ENCODE measurements around the gene ARL13B. TPM values are rescaled to one million over a fixed set of nuclear protein-coding genes. Genes with fewer than 3 reads are reported as not detected.

The ARL13B gene
- polyA plus RNA-seq, 1 of the 3 experiments (the other 2 are of a cell fraction): 4.9 TPM

GRCh38 chr3:93961489-93961888 lies 18.5 kb upstream of the ARL13B start:
- TF ChIP-seq TEAD4 (IDR thresholded peaks at IDR 0.05; ENCODE audit: borderline replicate concordance, insufficient read depth) (no peak), TAF1 (IDR thresholded peaks at IDR 0.05; ENCODE audit: borderline replicate concordance, low read depth, low read length) (no peak), EZH2phosphoT487 (IDR thresholded peaks at IDR 0.05; ENCODE audit: borderline replicate concordance, low read depth) (no peak), TCF12 (IDR thresholded peaks at IDR 0.05) (no peak), MEF2A (IDR thresholded peaks at IDR 0.05; ENCODE audit: borderline replicate concordance, low read depth) (no peak), RXRA (IDR thresholded peaks at IDR 0.05; ENCODE audit: borderline replicate concordance, low read depth) (no peak), USF1 (IDR thresholded peaks at IDR 0.05; ENCODE audit: borderline replicate concordance, low read depth) (no peak), YY1 (IDR thresholded peaks at IDR 0.05; ENCODE audit: low read depth) (no peak), SIN3A (IDR thresholded peaks at IDR 0.05; ENCODE audit: borderline replicate concordance, low read depth, low read length) (no peak), RAD21 (IDR thresholded peaks at IDR 0.05; ENCODE audit: low read length) (no peak), REST (IDR thresholded peaks at IDR 0.05; ENCODE audit: low read depth, low read length) (no peak), NRF1 (IDR thresholded peaks at IDR 0.05; ENCODE audit: low read depth, low read length) (no peak), ZBTB33 (IDR thresholded peaks at IDR 0.05; ENCODE audit: borderline replicate concordance, low read depth) (no peak), JUND (IDR thresholded peaks at IDR 0.05) (no peak), GABPA (IDR thresholded peaks at IDR 0.05; ENCODE audit: low read depth) (no peak)
- H3K27me3 ChIP-seq (ENCODE audit: insufficient read depth): no peaks in the 10 kb centered on the region
- 81% methylated on average over 1 of the region's 1 CpG for WGBS (ENCODE audit: low lambda C conversion rate)
- H3K4me2 ChIP-seq: no peak overlapping the region
- no peak overlapping the region for H3K27ac ChIP-seq (ENCODE audit: low read depth in 2 of 2, low read length in 1 of 2)
- no peaks in the 10 kb centered on the region for H3K79me2 ChIP-seq (ENCODE audit: insufficient read depth)
- no peaks in the 10 kb centered on the region for H3K4me1 ChIP-seq (ENCODE audit: control insufficient read depth in 1 of 2, insufficient read depth in 2 of 2, low read depth in 1 of 2, low read length in 1 of 2)
- no peaks in the 10 kb centered on the region for H3K9me2 ChIP-seq
- DNase-seq: no peak
- H3K9ac ChIP-seq: no peak overlapping the region
- H3K36me3 ChIP-seq (replicated peaks in 1 of 2; ENCODE audit: control insufficient read depth in 1 of 2, insufficient read depth in 2 of 2, low read length in 1 of 2): no peaks in the 10 kb centered on the region
- no peak overlapping the region for H3K4me3 ChIP-seq (ENCODE audit: low read depth in 2 of 2, low read length in 1 of 2)
- H3K9me3 ChIP-seq: no peaks in the 10 kb centered on the region
- H4K20me1 ChIP-seq (ENCODE audit: insufficient read depth): no peaks in the 10 kb centered on the region
- CTCF ChIA-PET: interaction anchor here (1.5 kb wide), 1 partner anchor 12 kb away, joined by 6 read pairs; the partner anchor contains the start of gene PROS1
- no peak overlapping the region for H2AFZ ChIP-seq (ENCODE audit: low read depth)
- POLR2A ChIA-PET: no interaction called here
- no peaks in the 10 kb centered on the region for H3F3A ChIP-seq (replicated peaks; ENCODE audit: insufficient read depth)

Data from SK-N-SH (cell line).